K562 (cell line): ENCODE results near the gene AACS. TPM values are rescaled to one million over a fixed set of nuclear protein-coding genes. Genes with fewer than 3 reads are reported as not detected.
A peak's percentile ranks its signal among the peaks of the same experiment; 100 is the strongest.

Experiments
- ADNP ChIP-seq: fragments of 200-800 bp; sonication (Bioruptor generic); IDR thresholded peaks from 2 replicates; pipeline ENCODE4 v1.6.1; 2016; ENCODE audit warnings: missing genetic modification characterization, missing compliant biosample characterization
- BRCA1 ChIP-seq, 2 experiments: fragments of 450-650 bp in 1 of 2; sonication (generic) in 1 of 2; formaldehyde crosslinking in 1 of 2; IDR thresholded peaks; 2 replicates each; pipeline versions ENCODE4 v1.5.0 to v1.6.1; 2017 to 2020; ENCODE audit warnings: mild to moderate bottlenecking in 1 of 2, missing genetic modification reagents in 1 of 2
- CHCHD3 ChIP-seq: fragments of 250-450 bp; sonication (Bioruptor Pico); IDR thresholded peaks from 2 replicates; pipeline ENCODE4 v2.1.2; 2022; ENCODE audit warnings: mild to moderate bottlenecking
- EP300 ChIP-seq: IDR thresholded peaks from 2 replicates; pipeline ENCODE4 v1.6.1; 2012; ENCODE audit warnings: low read length, improper control_type of control experiment
- EP400 ChIP-seq: fragments of 450-650 bp; IDR thresholded peaks from 2 replicates; pipeline ENCODE4 v1.6.1; 2017; ENCODE audit warnings: antibody characterized with exemption, mild to moderate bottlenecking, moderate library complexity
- GTF2A2 ChIP-seq: IDR thresholded peaks from 2 replicates; pipeline ENCODE4 v1.6.1; 2016; ENCODE audit warnings: mild to moderate bottlenecking, missing genetic modification characterization, missing compliant biosample characterization
- HOMEZ ChIP-seq: fragments of 250-450 bp; sonication (Bioruptor Pico); IDR thresholded peaks from 2 replicates; pipeline ENCODE4 v1.4.0; 2020; ENCODE audit warnings: mild to moderate bottlenecking, moderate library complexity
- KLF16 ChIP-seq: IDR thresholded peaks from 2 replicates; pipeline ENCODE4 v1.6.1; 2016; ENCODE audit warnings: antibody characterized with exemption
- MAFK ChIP-seq: IDR thresholded peaks from 2 replicates; pipeline ENCODE4 v1.6.1; 2011; ENCODE audit warnings: low read length, improper control_type of control experiment
- PCBP2 ChIP-seq: fragments of 200-400 bp; formaldehyde crosslinking; IDR thresholded peaks from 2 replicates; pipeline ENCODE4 v1.6.1; 2018; ENCODE audit warnings: low read length, low read depth, mild to moderate bottlenecking, moderate library complexity; ENCODE audit not compliant: poor library complexity, severe bottlenecking
- PHF8 ChIP-seq: fragments of 200-600 bp; sonication (generic); IDR thresholded peaks from 2 replicates; pipeline ENCODE4 v1.6.1; 2012; ENCODE audit warnings: mixed run types, mild to moderate bottlenecking, inconsistent platforms, low read length, moderate library complexity, borderline replicate concordance
- PTRF ChIP-seq: fragments of 450-650 bp; IDR thresholded peaks from 2 replicates; pipeline ENCODE4 v1.6.1; 2016; ENCODE audit warnings: mild to moderate bottlenecking, missing genetic modification characterization, missing compliant biosample characterization
- RBM17 ChIP-seq: fragments of 200-400 bp; formaldehyde crosslinking; IDR thresholded peaks from 2 replicates; pipeline ENCODE4 v1.6.1; 2017; ENCODE audit warnings: low read depth, mild to moderate bottlenecking, low read length, borderline replicate concordance
- RERE ChIP-seq: sonication (generic); formaldehyde crosslinking; IDR thresholded peaks from 2 replicates; pipeline ENCODE4 v1.8.0; 2023; ENCODE audit warnings: missing genetic modification reagents, mild to moderate bottlenecking, borderline replicate concordance
- SMARCA5 ChIP-seq: fragments of 450-650 bp; IDR thresholded peaks from 2 replicates; pipeline ENCODE4 v1.6.1; 2016
- TCF3 ChIP-seq: sonication (generic); formaldehyde crosslinking; IDR thresholded peaks from 2 replicates; pipeline ENCODE4 v1.4.0; 2020; ENCODE audit warnings: mild to moderate bottlenecking, missing genetic modification reagents
- ZNF280A ChIP-seq: fragments of 450-650 bp; IDR thresholded peaks from 2 replicates; pipeline ENCODE4 v1.6.1; 2018; ENCODE audit warnings: mild to moderate bottlenecking, low read depth; ENCODE audit not compliant: partially characterized antibody
- polyA plus RNA-seq, 8 experiments: library from polyadenylated mRNA; depleted of rRNA in 4 of 8; stranded (reverse) in 5 of 8; unstranded in 3 of 8; fragments of >200 nt; fragmentation: Nextera tagmentation in 2 of 8; fragmentation: Illumina TruSeq in 1 of 8; extraction: Ambion mirVana in 2 of 8; extraction: Trizol in 1 of 8; gene quantifications; 2 replicates each; pipeline versions ENCODE4 v1.2.1 to v1.2.3, GENCODE V29; 2011 to 2014; ENCODE audit warnings: inconsistent platforms in 1 of 8, missing spikeins in 1 of 8
- total RNA-seq, 7 experiments: library from RNA; depleted of rRNA in 6 of 7; stranded (reverse); fragments of >200 nt in 6 of 7; fragmentation: Illumina TruSeq in 2 of 7; extraction: Trizol in 2 of 7; gene quantifications; 2 replicates each; pipeline versions ENCODE4 v1.2.1 to v1.2.3, GENCODE V29; 2011 to 2021; ENCODE audit warnings: low replicate concordance in 1 of 7

AACS gene
- total and polyA plus RNA-seq, 9 of the 15 experiments (the other 6 are each of a cell fraction or from before 2014, with no cell fraction given): 2.4 to 13.0 (median 6.0) TPM

GRCh38 chr12:125065021-125065918 lies at the start of gene AACS (continued):
- no peak for TF ChIP-seq RERE (CRISPR knock-in tag)
- TF ChIP-seq GTF2A2 (tag): no peak
- TF ChIP-seq EP300: no peak
- no peak for TF ChIP-seq RBM17
- TF ChIP-seq CHCHD3: no peak
- no peak for TF ChIP-seq MAFK
- no peak for TF ChIP-seq TCF3 (CRISPR knock-in tag)
- TF ChIP-seq PCBP2: no peak
- TF ChIP-seq PTRF: no peak
- no peak for TF ChIP-seq ZNF280A
- TF ChIP-seq HOMEZ (CRISPR knock-in tag): no peak
- TF ChIP-seq EP400: peak; percentile 54; the same call in 1 of the 2 replicates
- no peak for TF ChIP-seq SMARCA5
- no peak for TF ChIP-seq ADNP
- TF ChIP-seq BRCA1 (IDR thresholded peaks at IDR 0.05): no peak
- TF ChIP-seq BRCA1 (CRISPR knock-in tag; IDR thresholded peaks at IDR 0.05): no peak
- peak; percentile 74; the same call in 1 of the 2 replicates for TF ChIP-seq PHF8
- TF ChIP-seq KLF16: no peak
